ENCODE data around the gene ST3GAL5. TPM values are rescaled to one million over a fixed set of nuclear protein-coding genes. Genes with fewer than 3 reads are reported as not detected.

Gene ST3GAL5
- total RNA-seq: 10.1 and 13.9 TPM in 2 replicates

GRCh38 chr2:85888684-85889626, at the start of gene ST3GAL5:
ST3GAL5 (minus strand) TSS chr2:85888990; CDS start chr2:85888905, 85 bp downstream.

Other genes starting within 250 kb of the ST3GAL5 start
- gene SFTPB, start 220.8 kb downstream of the ST3GAL5 start, total RNA-seq: not detected in 2 replicates
- gene GNLY, start 194.6 kb downstream of the ST3GAL5 start, total RNA-seq: 0.07 TPM in 1 of 2 replicates, not detected in the other
- 22.4 and 30.8 TPM in 2 replicates for gene ATOH8, start 135.0 kb downstream of the ST3GAL5 start, total RNA-seq
- gene POLR1A, start 216.9 kb upstream of the ST3GAL5 start, total RNA-seq: 17.0 and 26.2 TPM in 2 replicates
- 67.5 and 71.9 TPM in 2 replicates for gene PTCD3, start 217.2 kb upstream of the ST3GAL5 start, total RNA-seq